ENCODE data around the gene IL4.
A peak's percentile ranks its signal among the peaks of the same experiment; 100 is the strongest.

Gene IL4

DNA sequence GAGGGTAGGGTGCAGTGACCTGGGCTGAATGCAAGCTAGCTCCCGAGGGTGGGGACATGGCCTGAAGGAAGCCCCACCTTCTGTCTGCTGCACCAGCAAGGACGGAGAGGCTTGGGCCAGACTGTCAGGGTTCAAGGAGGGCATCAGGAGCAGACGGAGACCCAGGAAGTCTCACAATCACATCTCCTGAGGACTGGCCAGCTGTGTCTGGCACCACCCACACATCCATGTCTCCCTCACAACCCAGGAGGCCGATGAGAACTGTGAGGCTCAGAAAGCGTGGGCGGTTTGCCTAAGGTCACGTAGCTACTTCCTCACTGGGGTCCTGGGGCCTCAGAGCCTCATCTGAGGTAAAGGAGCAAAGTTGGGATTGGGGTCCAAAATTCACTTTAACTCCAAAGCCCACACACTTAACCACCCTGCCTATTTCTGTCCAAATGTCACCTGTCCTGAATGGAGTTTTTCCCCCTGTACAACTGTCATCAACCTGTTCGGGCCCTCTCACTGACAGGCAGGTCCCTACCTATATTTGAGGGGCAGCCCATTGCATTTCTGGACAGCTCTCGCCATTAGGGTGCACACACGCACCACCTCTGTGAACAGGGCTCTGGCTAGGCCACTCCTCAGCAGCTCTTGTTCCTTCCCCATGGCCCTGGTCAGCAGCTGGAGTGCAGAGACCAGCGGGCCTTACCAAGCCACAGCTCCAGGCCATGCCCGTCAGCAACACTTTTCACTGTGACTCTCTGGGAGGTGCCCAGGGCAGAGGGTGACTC, 12.4 kb upstream of the IL4 start:
- no peaks in the 10 kb centered on the region for H3K79me1 ChIP-seq (ENCODE audit: low read depth, low read length)
- no peak overlapping the region for H3K4ac ChIP-seq (ENCODE audit: low read length)
- H3K36me3 ChIP-seq (replicated peaks in 1 of 2; ENCODE audit: control insufficient read depth in 2 of 2, insufficient read depth in 2 of 2, low read length in 2 of 2) = no peaks in the 10 kb centered on the region
- H3K18ac ChIP-seq (ENCODE audit: low read length) = peak overlapping the region; percentile 78
- H3K4me1 ChIP-seq (ENCODE audit: control insufficient read depth in 2 of 2, insufficient read depth in 1 of 2, low read depth in 1 of 2, low read length in 2 of 2) = peaks cover 7 to 15% of the 10 kb centered on the region in 2 donors
- H2BK15ac ChIP-seq (ENCODE audit: low read length) = peak overlapping the region; percentile 9
- H3K27ac ChIP-seq (replicated peaks; ENCODE audit: low read length) = no peak overlapping the region
- no peak overlapping the region for H4K8ac ChIP-seq (ENCODE audit: low read depth, low read length)
- no peak for DNase-seq (ENCODE audit: low spot score)
- peak overlapping the region; percentile 75 for H2BK12ac ChIP-seq (ENCODE audit: low read length)
- H4K91ac ChIP-seq (ENCODE audit: low read depth, low read length, poor library complexity) = no peak overlapping the region
- no CpG with 5 or more reads among the region's 12 CpGs for WGBS, 2 donors (ENCODE audit: extremely low coverage in 2 of 2, insufficient read length in 2 of 2, insufficient replicate concordance in 1 of 2)
- no peak overlapping the region for H3K4me3 ChIP-seq (ENCODE audit: low read length in 2 of 2)
- peak overlapping the region; percentile 17 for H3K23ac ChIP-seq (ENCODE audit: low read depth, low read length, poor library complexity)
- no peak overlapping the region for H3K4me2 ChIP-seq (ENCODE audit: insufficient read depth, low read length, poor library complexity, severe bottlenecking)
- no peak overlapping the region for H2AFZ ChIP-seq (ENCODE audit: low read length)
- H3K9ac ChIP-seq (ENCODE audit: low read depth, low read length, poor library complexity) = no peak overlapping the region
- H2BK5ac ChIP-seq (ENCODE audit: low read length) = no peak overlapping the region
- peaks cover 0 to 2% of the 10 kb centered on the region in 2 donors for H3K9me3 ChIP-seq (replicated peaks in 1 of 2; ENCODE audit: control insufficient read depth in 2 of 2, insufficient read depth in 1 of 2, low read depth in 1 of 2, low read length in 2 of 2)
- no peak overlapping the region for H2BK120ac ChIP-seq (ENCODE audit: low read depth, low read length)
- H2AK5ac ChIP-seq (ENCODE audit: low read depth, low read length) = no peak overlapping the region
- peaks cover 1 to 72% (median 10%) of the 10 kb centered on the region in 3 experiments for H3K27me3 ChIP-seq (ENCODE audit: control insufficient read depth in 3 of 3, insufficient read depth in 3 of 3, low read depth in 1 of 3, low read length in 3 of 3)
- H3K14ac ChIP-seq (ENCODE audit: low read length) = no peak overlapping the region

- Histone ChIP-seq H3K27me3 (ENCODE audit: control insufficient read depth in 3 of 3, insufficient read depth in 3 of 3, low read depth in 1 of 3, low read length in 3 of 3) (peaks cover 0 to 71% (median 4%) of the 10 kb centered on the region in 3 experiments), H3K4me3 (ENCODE audit: low read length in 2 of 2) (no peak overlapping the region), H3K18ac (ENCODE audit: low read length) (peak overlapping the region; percentile 33), H2BK12ac (ENCODE audit: low read length) (peak overlapping the region; percentile 75), H3K9ac (ENCODE audit: low read depth, low read length, poor library complexity) (no peak overlapping the region), H3K79me1 (ENCODE audit: low read depth, low read length) (no peaks in the 10 kb centered on the region), H3K14ac (ENCODE audit: low read length) (no peak overlapping the region), H3K27ac (replicated peaks; ENCODE audit: low read length) (no peak overlapping the region), H3K9me3 (replicated peaks in 1 of 2; ENCODE audit: control insufficient read depth in 2 of 2, insufficient read depth in 1 of 2, low read depth in 1 of 2, low read length in 2 of 2) (no peaks in the 10 kb centered on the region), H2AFZ (ENCODE audit: low read length) (no peak overlapping the region), H2AK5ac (ENCODE audit: low read depth, low read length) (peak overlapping the region; percentile 50), H4K8ac (ENCODE audit: low read depth, low read length) (no peak overlapping the region), H3K23ac (ENCODE audit: low read depth, low read length, poor library complexity) (no peak overlapping the region), H2BK120ac (ENCODE audit: low read depth, low read length) (no peak overlapping the region), H3K4me1 (ENCODE audit: control insufficient read depth in 2 of 2, insufficient read depth in 1 of 2, low read depth in 1 of 2, low read length in 2 of 2) (peaks cover 7 to 13% of the 10 kb centered on the region in 2 donors), H4K91ac (ENCODE audit: low read depth, low read length, poor library complexity) (no peak overlapping the region), H2BK5ac (ENCODE audit: low read length) (no peak overlapping the region), H3K4ac (ENCODE audit: low read length) (no peak overlapping the region), H3K4me2 (ENCODE audit: insufficient read depth, low read length, poor library complexity, severe bottlenecking) (no peak overlapping the region), H3K36me3 (replicated peaks in 1 of 2; ENCODE audit: control insufficient read depth in 2 of 2, insufficient read depth in 2 of 2, low read length in 2 of 2) (no peaks in the 10 kb centered on the region), H2BK15ac (ENCODE audit: low read length) (peak overlapping the region; percentile 5)
- WGBS, 2 donors (ENCODE audit: extremely low coverage in 2 of 2, insufficient read length in 2 of 2, insufficient replicate concordance in 1 of 2) = no CpG with 5 or more reads among the region's 9 CpGs
- no peak for DNase-seq (ENCODE audit: low spot score)
Observed at GRCh38 chr5:132662004-132662401, 11.8 kb upstream of the IL4 start.

- H3K36me3 ChIP-seq (replicated peaks in 1 of 2; ENCODE audit: control insufficient read depth in 2 of 2, insufficient read depth in 2 of 2, low read length in 2 of 2) = no peaks in the 10 kb centered on the region
- H3K79me1 ChIP-seq (ENCODE audit: low read depth, low read length) = no peaks in the 10 kb centered on the region
- peak overlapping the region; percentile 55 for H2BK15ac ChIP-seq (ENCODE audit: low read length)
- WGBS, 2 donors (ENCODE audit: extremely low coverage in 2 of 2, insufficient read length in 2 of 2, insufficient replicate concordance in 1 of 2) = no CpG with 5 or more reads among the region's 25 CpGs
- peak overlapping the region; percentile 4 for H2BK120ac ChIP-seq (ENCODE audit: low read depth, low read length)
- H4K91ac ChIP-seq (ENCODE audit: low read depth, low read length, poor library complexity) = no peak overlapping the region
- H4K8ac ChIP-seq (ENCODE audit: low read depth, low read length) = no peak overlapping the region
- peaks cover 0 to 65% (median 0%) of the 10 kb centered on the region in 3 experiments for H3K27me3 ChIP-seq (ENCODE audit: control insufficient read depth in 3 of 3, insufficient read depth in 3 of 3, low read depth in 1 of 3, low read length in 3 of 3)
- no peak for DNase-seq (ENCODE audit: low spot score)
- H3K4me3 ChIP-seq (ENCODE audit: low read length in 2 of 2) = no peak overlapping the region
- peak overlapping the region; percentile 75 for H3K14ac ChIP-seq (ENCODE audit: low read length)
- no peaks in the 10 kb centered on the region for H3K9me3 ChIP-seq (replicated peaks in 1 of 2; ENCODE audit: control insufficient read depth in 2 of 2, insufficient read depth in 1 of 2, low read depth in 1 of 2, low read length in 2 of 2)
- H3K18ac ChIP-seq (ENCODE audit: low read length) = peak overlapping the region; percentile 52
- no peak overlapping the region for H3K23ac ChIP-seq (ENCODE audit: low read depth, low read length, poor library complexity)
- peaks cover 7 to 14% of the 10 kb centered on the region in 2 donors for H3K4me1 ChIP-seq (ENCODE audit: control insufficient read depth in 2 of 2, insufficient read depth in 1 of 2, low read depth in 1 of 2, low read length in 2 of 2)
- peak overlapping the region; percentile 63 for H2AFZ ChIP-seq (ENCODE audit: low read length)
- H2AK5ac ChIP-seq (ENCODE audit: low read depth, low read length) = no peak overlapping the region
- no peak overlapping the region for H2BK5ac ChIP-seq (ENCODE audit: low read length)
- no peak overlapping the region for H3K27ac ChIP-seq (replicated peaks; ENCODE audit: low read length)
- no peak overlapping the region for H3K4ac ChIP-seq (ENCODE audit: low read length)
- H2BK12ac ChIP-seq (ENCODE audit: low read length) = no peak overlapping the region
- no peak overlapping the region for H3K9ac ChIP-seq (ENCODE audit: low read depth, low read length, poor library complexity)
- no peak overlapping the region for H3K4me2 ChIP-seq (ENCODE audit: insufficient read depth, low read length, poor library complexity, severe bottlenecking)
Observed at GRCh38 chr5:132662925-132663770, 10.6 kb upstream of the IL4 start.
